SK-N-SH (cell line): Measurements from ENCODE around the gene CPAMD8. TPM values are rescaled to one million over a fixed set of nuclear protein-coding genes. Genes with fewer than 3 reads are reported as not detected.
A peak's percentile ranks its signal among the peaks of the same experiment; 100 is the strongest.

Source experiments
- CTCF ChIA-PET: fragments of 300-600, 350-600 bp; formaldehyde crosslinking; extraction: SDS; loops from one replicate; lab custom pipeline; 2021; lab: Yijun Ruan, JAX
- POLR2A ChIA-PET: fragments of 350-600 bp; sonication (Branson Sonifier 250); formaldehyde crosslinking; extraction: SDS; loops from one replicate; lab custom pipeline; 2020; ENCODE audit warnings: antibody characterized with exemption, inconsistent platforms; lab: Yijun Ruan, JAX
- DNase-seq: peaks from one replicate; pipeline ENCODE4 v3.0.0; 2012
- H2AFZ ChIP-seq: fragments of 200-600 bp; sonication (generic); 2 replicates; pipeline ENCODE4 v1.8.1; 2016; ENCODE audit warnings: antibody characterized with exemption, mild to moderate bottlenecking, low read depth
- H3F3A ChIP-seq: fragments of 200-600 bp; sonication (generic); replicated peaks from 2 replicates; pipeline ENCODE3; 2016; ENCODE audit warnings: antibody characterized with exemption, mild to moderate bottlenecking; ENCODE audit not compliant: insufficient read depth
- H3K27ac ChIP-seq, 2 experiments: fragments of 200-500 bp in 1 of 2; fragments of 200-600 bp in 1 of 2; sonication (Bioruptor generic) in 1 of 2; sonication (generic), shearing (Covaris generic) in 1 of 2; 2 replicates each; pipeline versions ENCODE4 v1.5.1 to v1.6.1; 2014 to 2016; ENCODE audit warnings: low read depth in 2 of 2, inconsistent platforms in 1 of 2, low read length in 1 of 2, mild to moderate bottlenecking in 1 of 2, mixed read lengths in 1 of 2
- H3K27me3 ChIP-seq: fragments of 200-600 bp; sonication (generic), shearing (Covaris generic); 2 replicates; pipeline ENCODE4 v1.6.1; 2016; ENCODE audit warnings: mixed run types; ENCODE audit not compliant: insufficient read depth
- H3K36me3 ChIP-seq, 2 experiments: fragments of 200-500 bp in 1 of 2; fragments of 200-600 bp in 1 of 2; sonication (Bioruptor generic) in 1 of 2; sonication (generic) in 1 of 2; replicated peaks in 1 of 2; 2 replicates each; pipeline versions ENCODE3 to v1.5.1; 2014 to 2016; ENCODE audit warnings: low read length in 1 of 2, mild to moderate bottlenecking in 1 of 2; ENCODE audit not compliant: insufficient read depth in 2 of 2, control insufficient read depth in 1 of 2
- H3K4me1 ChIP-seq, 2 experiments: fragments of 200-500 bp in 1 of 2; fragments of 200-600 bp in 1 of 2; sonication (Bioruptor generic) in 1 of 2; sonication (generic), shearing (Covaris generic) in 1 of 2; 2 replicates each; pipeline versions ENCODE4 v1.5.1 to v1.6.1; 2014 to 2016; ENCODE audit warnings: low read depth in 1 of 2, low read length in 1 of 2, mixed run types in 1 of 2; ENCODE audit not compliant: insufficient read depth in 2 of 2, control insufficient read depth in 1 of 2
- H3K4me2 ChIP-seq: fragments of 200-600 bp; sonication (generic), shearing (Covaris generic); 2 replicates; pipeline ENCODE4 v1.6.1; 2017; ENCODE audit warnings: mixed run types
- H3K4me3 ChIP-seq, 2 experiments: fragments of 200-500 bp in 1 of 2; fragments of 200-600 bp in 1 of 2; sonication (Bioruptor generic) in 1 of 2; sonication (generic), shearing (Covaris generic) in 1 of 2; 2 replicates each; pipeline versions ENCODE4 v1.5.1 to v1.8.1; 2014 to 2016; ENCODE audit warnings: low read depth in 2 of 2, inconsistent platforms in 1 of 2, low read length in 1 of 2, mild to moderate bottlenecking in 1 of 2, mixed read lengths in 1 of 2, moderate library complexity in 1 of 2
- H3K79me2 ChIP-seq: fragments of 200-600 bp; sonication (generic); 2 replicates; pipeline ENCODE4 v1.8.1; 2017; ENCODE audit warnings: mild to moderate bottlenecking; ENCODE audit not compliant: insufficient read depth
- H3K9ac ChIP-seq: fragments of 200-600 bp; sonication (generic); 2 replicates; pipeline ENCODE4 v1.6.1; 2017; ENCODE audit warnings: mixed run types
- H3K9me2 ChIP-seq: fragments of 200-600 bp; sonication (generic); 2 replicates; pipeline ENCODE4 v1.6.1; 2017; ENCODE audit warnings: mixed run types
- H3K9me3 ChIP-seq: fragments of 200-600 bp; sonication (generic); 2 replicates; pipeline ENCODE4 v1.6.1; 2017; ENCODE audit warnings: mixed run types, mild to moderate bottlenecking, moderate library complexity
- H4K20me1 ChIP-seq: fragments of 200-600 bp; sonication (generic); 2 replicates; pipeline ENCODE4 v1.6.1; 2017; ENCODE audit warnings: mild to moderate bottlenecking, mixed run types; ENCODE audit not compliant: insufficient read depth
- EP300 ChIP-seq, 2 experiments: IDR thresholded peaks; 2 replicates each; pipeline versions ENCODE4 v1.4.0 to v1.6.1; 2012; ENCODE audit warnings: borderline replicate concordance in 1 of 2, low read depth in 1 of 2, low read length in 1 of 2
- JUND ChIP-seq: IDR thresholded peaks from 2 replicates; pipeline ENCODE4 v1.4.0; 2012
- MEF2A ChIP-seq: IDR thresholded peaks from 2 replicates; pipeline ENCODE4 v1.4.0; 2012; ENCODE audit warnings: low read depth, borderline replicate concordance
- POLR2AphosphoS5 ChIP-seq: IDR thresholded peaks from 2 replicates; pipeline ENCODE4 v1.6.1; 2012; ENCODE audit warnings: low read depth, low read length
- RAD21 ChIP-seq: IDR thresholded peaks from 2 replicates; pipeline ENCODE4 v1.6.1; 2012; ENCODE audit warnings: mild to moderate bottlenecking, low read length
- RCOR1 ChIP-seq: fragments of 150-350 bp; IDR thresholded peaks from 2 replicates; pipeline ENCODE4 v1.6.1; 2017; ENCODE audit warnings: antibody characterized with exemption, low read length
- SMC3 ChIP-seq: IDR thresholded peaks from 2 replicates; pipeline ENCODE4 v1.6.1; 2012; ENCODE audit warnings: low read depth, low read length, improper control_type of control experiment
- TAF1 ChIP-seq: IDR thresholded peaks from 2 replicates; pipeline ENCODE4 v1.6.1; 2012; ENCODE audit warnings: low read depth, mild to moderate bottlenecking, low read length, moderate library complexity, borderline replicate concordance
- YY1 ChIP-seq: IDR thresholded peaks from 2 replicates; pipeline ENCODE4 v1.4.0; 2012; ENCODE audit warnings: low read depth, mild to moderate bottlenecking
- WGBS: methylation state at CpG from one replicate; pipeline ENCODE4 v1.1.6; 2017; ENCODE audit warnings: low lambda C conversion rate; 5-methylcytosine and 5-hydroxymethylcytosine counted together
- polyA plus RNA-seq, 3 experiments: library from polyadenylated mRNA; depleted of rRNA; stranded (reverse); fragments of >200 nt; gene quantifications; 2 replicates each; pipeline ENCODE4 v1.2.3, GENCODE V29; 2012
- TF ChIP-seq, protein P1 (sequence below): fragments of 200-600 bp; sonication (generic); IDR thresholded peaks from 2 replicates; pipeline ENCODE4 v1.6.1; 2017; ENCODE audit warnings: antibody characterized with exemption, mild to moderate bottlenecking, moderate library complexity
- TF ChIP-seq, protein P2 (sequence below): IDR thresholded peaks from 2 replicates; pipeline ENCODE4; 2012
- TF ChIP-seq, protein P3 (sequence below): IDR thresholded peaks from 2 replicates; pipeline ENCODE4 v1.6.1; 2012; ENCODE audit warnings: mild to moderate bottlenecking, low read depth, low read length, moderate library complexity
- TF ChIP-seq, protein P4 (sequence below): IDR thresholded peaks from 2 replicates; pipeline ENCODE4 v1.4.0; 2012; ENCODE audit warnings: low read depth

Gene CPAMD8
- polyA plus RNA-seq, 1 of the 3 experiments (the other 2 are of a cell fraction) = 1.2 TPM

DNA sequence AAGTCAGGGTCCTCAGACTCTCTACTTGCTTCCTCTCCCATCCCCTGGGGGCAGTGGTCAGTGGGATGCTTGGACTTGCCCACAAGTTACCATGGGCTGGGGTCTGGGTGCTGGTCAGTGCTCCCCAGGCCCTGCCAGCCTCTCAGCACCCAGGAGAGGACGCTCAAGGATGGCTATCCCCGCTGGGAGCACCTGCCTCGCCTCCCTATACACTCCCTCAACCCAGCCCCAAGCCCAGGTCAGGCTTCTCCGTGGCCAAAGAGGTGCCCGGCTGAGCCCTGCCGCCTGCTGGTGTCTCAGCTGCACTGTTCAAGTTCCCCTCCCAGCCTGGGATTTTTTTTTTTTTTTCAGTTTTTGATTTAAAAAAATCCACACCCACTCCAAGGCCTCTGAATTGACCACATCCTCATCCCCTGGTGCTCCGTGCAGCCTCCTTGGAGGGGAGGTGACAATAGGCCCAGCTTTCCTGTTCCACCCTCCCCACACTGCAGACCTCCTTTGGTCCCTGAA, 127.0 kb downstream of the CPAMD8 start:
- Histone ChIP-seq H2AFZ (no peak overlapping the region), H3F3A (no peaks in the 10 kb centered on the region), H3K79me2 (no peaks in the 10 kb centered on the region), H3K27me3 (0 out of 2 replicates have a peak, but pooled peaks cover 12% of the 10 kb centered on the region), H3K4me2 (no peak overlapping the region), H3K36me3 (no peaks in the 10 kb centered on the region), H3K4me1 (peaks cover 0 to 4% of the 10 kb centered on the region in 2 experiments; a peak in 1 of 4 replicates), H3K9me3 (no peaks in the 10 kb centered on the region), H3K9ac (no peak overlapping the region), H4K20me1 (no peaks in the 10 kb centered on the region), H3K27ac (no peak overlapping the region), H3K9me2 (no peaks in the 10 kb centered on the region), H3K4me3 (no peak overlapping the region)
- ChIA-PET POLR2A (interaction anchor here (0.6 kb wide), 1 partner anchor 17 kb away, joined by 3 read pairs; no protein-coding TSS in a partner anchor), CTCF (interaction anchor here (0.8 to 1.8 kb wide), 3 partner anchors 15 to 127 kb away, joined by 3 to 8 read pairs (median 3); no protein-coding TSS in a partner anchor)
- TF ChIP-seq RAD21 (peak; percentile 63), SMC3 (peak; percentile 50)
- TF ChIP-seq, protein P1, sequence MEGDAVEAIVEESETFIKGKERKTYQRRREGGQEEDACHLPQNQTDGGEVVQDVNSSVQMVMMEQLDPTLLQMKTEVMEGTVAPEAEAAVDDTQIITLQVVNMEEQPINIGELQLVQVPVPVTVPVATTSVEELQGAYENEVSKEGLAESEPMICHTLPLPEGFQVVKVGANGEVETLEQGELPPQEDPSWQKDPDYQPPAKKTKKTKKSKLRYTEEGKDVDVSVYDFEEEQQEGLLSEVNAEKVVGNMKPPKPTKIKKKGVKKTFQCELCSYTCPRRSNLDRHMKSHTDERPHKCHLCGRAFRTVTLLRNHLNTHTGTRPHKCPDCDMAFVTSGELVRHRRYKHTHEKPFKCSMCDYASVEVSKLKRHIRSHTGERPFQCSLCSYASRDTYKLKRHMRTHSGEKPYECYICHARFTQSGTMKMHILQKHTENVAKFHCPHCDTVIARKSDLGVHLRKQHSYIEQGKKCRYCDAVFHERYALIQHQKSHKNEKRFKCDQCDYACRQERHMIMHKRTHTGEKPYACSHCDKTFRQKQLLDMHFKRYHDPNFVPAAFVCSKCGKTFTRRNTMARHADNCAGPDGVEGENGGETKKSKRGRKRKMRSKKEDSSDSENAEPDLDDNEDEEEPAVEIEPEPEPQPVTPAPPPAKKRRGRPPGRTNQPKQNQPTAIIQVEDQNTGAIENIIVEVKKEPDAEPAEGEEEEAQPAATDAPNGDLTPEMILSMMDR = peak; percentile 60
- TF ChIP-seq, protein P2, sequence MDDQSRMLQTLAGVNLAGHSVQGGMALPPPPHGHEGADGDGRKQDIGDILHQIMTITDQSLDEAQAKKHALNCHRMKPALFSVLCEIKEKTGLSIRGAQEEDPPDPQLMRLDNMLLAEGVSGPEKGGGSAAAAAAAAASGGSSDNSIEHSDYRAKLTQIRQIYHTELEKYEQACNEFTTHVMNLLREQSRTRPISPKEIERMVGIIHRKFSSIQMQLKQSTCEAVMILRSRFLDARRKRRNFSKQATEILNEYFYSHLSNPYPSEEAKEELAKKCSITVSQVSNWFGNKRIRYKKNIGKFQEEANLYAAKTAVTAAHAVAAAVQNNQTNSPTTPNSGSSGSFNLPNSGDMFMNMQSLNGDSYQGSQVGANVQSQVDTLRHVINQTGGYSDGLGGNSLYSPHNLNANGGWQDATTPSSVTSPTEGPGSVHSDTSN = no peak
- TF ChIP-seq, protein P3, sequence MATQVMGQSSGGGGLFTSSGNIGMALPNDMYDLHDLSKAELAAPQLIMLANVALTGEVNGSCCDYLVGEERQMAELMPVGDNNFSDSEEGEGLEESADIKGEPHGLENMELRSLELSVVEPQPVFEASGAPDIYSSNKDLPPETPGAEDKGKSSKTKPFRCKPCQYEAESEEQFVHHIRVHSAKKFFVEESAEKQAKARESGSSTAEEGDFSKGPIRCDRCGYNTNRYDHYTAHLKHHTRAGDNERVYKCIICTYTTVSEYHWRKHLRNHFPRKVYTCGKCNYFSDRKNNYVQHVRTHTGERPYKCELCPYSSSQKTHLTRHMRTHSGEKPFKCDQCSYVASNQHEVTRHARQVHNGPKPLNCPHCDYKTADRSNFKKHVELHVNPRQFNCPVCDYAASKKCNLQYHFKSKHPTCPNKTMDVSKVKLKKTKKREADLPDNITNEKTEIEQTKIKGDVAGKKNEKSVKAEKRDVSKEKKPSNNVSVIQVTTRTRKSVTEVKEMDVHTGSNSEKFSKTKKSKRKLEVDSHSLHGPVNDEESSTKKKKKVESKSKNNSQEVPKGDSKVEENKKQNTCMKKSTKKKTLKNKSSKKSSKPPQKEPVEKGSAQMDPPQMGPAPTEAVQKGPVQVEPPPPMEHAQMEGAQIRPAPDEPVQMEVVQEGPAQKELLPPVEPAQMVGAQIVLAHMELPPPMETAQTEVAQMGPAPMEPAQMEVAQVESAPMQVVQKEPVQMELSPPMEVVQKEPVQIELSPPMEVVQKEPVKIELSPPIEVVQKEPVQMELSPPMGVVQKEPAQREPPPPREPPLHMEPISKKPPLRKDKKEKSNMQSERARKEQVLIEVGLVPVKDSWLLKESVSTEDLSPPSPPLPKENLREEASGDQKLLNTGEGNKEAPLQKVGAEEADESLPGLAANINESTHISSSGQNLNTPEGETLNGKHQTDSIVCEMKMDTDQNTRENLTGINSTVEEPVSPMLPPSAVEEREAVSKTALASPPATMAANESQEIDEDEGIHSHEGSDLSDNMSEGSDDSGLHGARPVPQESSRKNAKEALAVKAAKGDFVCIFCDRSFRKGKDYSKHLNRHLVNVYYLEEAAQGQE = no peak
- 16% methylated on average over 7 of the region's 7 CpGs for WGBS
- DNase-seq = peak; percentile 53

DNA sequence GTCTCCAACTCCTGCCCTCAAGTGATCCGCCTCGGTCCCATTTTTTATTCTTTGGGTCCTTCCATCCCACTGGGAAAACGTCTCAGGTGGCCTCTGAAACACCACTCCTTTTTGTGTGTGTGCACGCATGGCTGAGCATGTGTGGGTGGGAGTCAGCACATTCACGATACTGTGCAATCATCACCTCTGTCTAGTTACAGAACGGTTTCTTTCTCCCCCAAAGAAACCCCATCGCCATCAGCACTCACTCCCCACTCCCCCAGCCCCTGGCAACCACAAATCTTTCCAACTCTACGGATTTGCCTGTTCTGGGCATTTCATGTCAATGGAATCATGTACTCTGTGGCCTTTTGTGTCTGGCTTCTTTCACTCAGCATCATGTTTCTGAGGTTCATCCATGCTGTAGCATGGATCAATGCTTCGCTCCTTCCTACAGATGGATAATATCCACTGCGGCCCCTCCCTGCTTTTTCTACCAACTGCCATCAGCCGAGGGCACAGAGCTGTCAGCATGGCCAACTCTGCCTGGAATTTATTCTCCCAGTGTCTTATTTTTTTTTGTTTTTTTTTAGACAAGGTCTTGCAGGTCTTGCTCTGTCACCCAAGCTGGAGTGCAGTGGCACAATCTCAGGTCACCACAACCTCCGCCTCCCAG, 128.1 kb downstream of the CPAMD8 start:
- H3K4me3 ChIP-seq = no peak overlapping the region
- H3K27me3 ChIP-seq = 0 out of 2 replicates have a peak, but pooled peaks cover 11% of the 10 kb centered on the region
- no peaks in the 10 kb centered on the region for H3F3A ChIP-seq
- peak overlapping the region; percentile 95; the same call in 1 of the 2 replicates for H3K4me2 ChIP-seq
- no peak overlapping the region for H3K27ac ChIP-seq
- H3K9ac ChIP-seq = no peak overlapping the region
- POLR2A ChIA-PET = no interaction called here
- H2AFZ ChIP-seq = no peak overlapping the region
- H4K20me1 ChIP-seq = no peaks in the 10 kb centered on the region
- 70% methylated on average over 12 of the region's 12 CpGs for WGBS
- CTCF ChIA-PET = interaction anchor here (1.8 kb wide), 1 partner anchor 126 kb away, joined by 8 read pairs; no protein-coding TSS in a partner anchor
- H3K4me1 ChIP-seq = peaks cover 0 to 4% of the 10 kb centered on the region in 2 experiments; a peak in 1 of 4 replicates
- DNase-seq = no peak
- no peaks in the 10 kb centered on the region for H3K79me2 ChIP-seq
- H3K36me3 ChIP-seq = no peaks in the 10 kb centered on the region
- TF ChIP-seq, protein P4, sequence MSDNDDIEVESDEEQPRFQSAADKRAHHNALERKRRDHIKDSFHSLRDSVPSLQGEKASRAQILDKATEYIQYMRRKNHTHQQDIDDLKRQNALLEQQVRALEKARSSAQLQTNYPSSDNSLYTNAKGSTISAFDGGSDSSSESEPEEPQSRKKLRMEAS = no peak
- TF ChIP-seq MEF2A (no peak), JUND (no peak), EP300 (IDR thresholded peaks at IDR 0.05; ENCODE audit: borderline replicate concordance in 1 of 2, low read depth in 1 of 2, low read length in 1 of 2) (no peak), TAF1 (no peak), POLR2AphosphoS5 (no peak), YY1 (no peak), SMC3 (no peak), RCOR1 (no peak)
- TF ChIP-seq, protein P1 = no peak
- H3K9me2 ChIP-seq = no peaks in the 10 kb centered on the region
- H3K9me3 ChIP-seq = no peaks in the 10 kb centered on the region
